ENCODE data around the gene PIH1D1.

Gene PIH1D1

GRCh38 chr19:49489601-49490167, 38.1 kb upstream of the PIH1D1 start:
- H3K4me3 ChIP-seq (ENCODE audit: low read depth in 1 of 2, low read length in 1 of 2): no peak overlapping the region
- H3K36me3 ChIP-seq: peaks cover 37% of the 10 kb centered on the region
- H3K27ac ChIP-seq: peak overlapping the region; percentile 83
- H3K27me3 ChIP-seq: no peaks in the 10 kb centered on the region
- no peak for TF ChIP-seq CTCF (IDR thresholded peaks at IDR 0.05)
- peaks cover 21 to 24% of the 10 kb centered on the region in 2 experiments for H3K4me1 ChIP-seq (ENCODE audit: control insufficient read depth in 1 of 2, insufficient read depth in 1 of 2, low read depth in 1 of 2, low read length in 1 of 2)
- H3K9me3 ChIP-seq: no peaks in the 10 kb centered on the region

- H3K4me1 ChIP-seq (ENCODE audit: control insufficient read depth in 1 of 2, insufficient read depth in 1 of 2, low read depth in 1 of 2, low read length in 1 of 2): peaks cover 21 to 24% of the 10 kb centered on the region in 2 experiments
- H3K9me3 ChIP-seq: no peaks in the 10 kb centered on the region
- H3K27me3 ChIP-seq: no peaks in the 10 kb centered on the region
- H3K36me3 ChIP-seq: peaks cover 37% of the 10 kb centered on the region
- TF ChIP-seq CTCF (IDR thresholded peaks at IDR 0.05): no peak
- H3K27ac ChIP-seq: peak overlapping the region; percentile 83
- H3K4me3 ChIP-seq (ENCODE audit: low read depth in 1 of 2, low read length in 1 of 2): peak overlapping the region; percentile 84 to 86
Measured at GRCh38 chr19:49488863-49489537, 37.4 kb upstream of the PIH1D1 start.

- no peaks in the 10 kb centered on the region for H3K27me3 ChIP-seq
- H3K4me1 ChIP-seq (ENCODE audit: control insufficient read depth in 1 of 2, insufficient read depth in 1 of 2, low read depth in 1 of 2, low read length in 1 of 2): peaks cover 21 to 24% of the 10 kb centered on the region in 2 experiments
- H3K9me3 ChIP-seq: no peaks in the 10 kb centered on the region
- no peak for TF ChIP-seq CTCF (IDR thresholded peaks at IDR 0.05)
- H3K27ac ChIP-seq: peak overlapping the region; percentile 83
- H3K4me3 ChIP-seq (ENCODE audit: low read depth in 1 of 2, low read length in 1 of 2): peak overlapping the region; percentile 84 to 86
- peaks cover 37% of the 10 kb centered on the region for H3K36me3 ChIP-seq
Measured at GRCh38 chr19:49488046-49488862, 36.6 kb upstream of the PIH1D1 start.

GRCh38 chr19:49487277-49488045, 35.8 kb upstream of the PIH1D1 start, which contains the start of gene RPL13A:
RPL13A (plus strand) TSS chr19:49487608; CDS start chr19:49487630, 22 bp downstream.
- peak; percentile 40 for TF ChIP-seq CTCF (IDR thresholded peaks at IDR 0.05)
- Histone ChIP-seq H3K4me3 (ENCODE audit: low read depth in 1 of 2, low read length in 1 of 2) (peak within 1 kb of the TSS; percentile 84 to 86), H3K9me3 (no peaks in the 10 kb centered on the region), H3K4me1 (ENCODE audit: control insufficient read depth in 1 of 2, insufficient read depth in 1 of 2, low read depth in 1 of 2, low read length in 1 of 2) (peaks cover 21 to 24% of the 10 kb centered on the region in 2 experiments), H3K36me3 (peaks cover 32% of the 10 kb centered on the region), H3K27me3 (no peaks in the 10 kb centered on the region), H3K27ac (peak within 1 kb of the TSS; percentile 83)

- Histone ChIP-seq H3K4me3 (ENCODE audit: low read depth in 1 of 2, low read length in 1 of 2) (peak overlapping the region; percentile 84 to 86), H3K4me1 (ENCODE audit: control insufficient read depth in 1 of 2, insufficient read depth in 1 of 2, low read depth in 1 of 2, low read length in 1 of 2) (peaks cover 21 to 24% of the 10 kb centered on the region in 2 experiments), H3K9me3 (no peaks in the 10 kb centered on the region), H3K36me3 (peaks cover 26% of the 10 kb centered on the region), H3K27me3 (no peaks in the 10 kb centered on the region), H3K27ac (peak overlapping the region; percentile 83)
- TF ChIP-seq CTCF (IDR thresholded peaks at IDR 0.05): no peak
Measured at GRCh38 chr19:49486710-49487276, 35.2 kb upstream of the PIH1D1 start.

Measured in neutrophil (primary cell).